ENCODE data around the gene NQO2. TPM values are rescaled to one million over a fixed set of nuclear protein-coding genes. Genes with fewer than 3 reads are reported as not detected.

Gene NQO2
- total and polyA plus RNA-seq, 2 of the 13 experiments (the other 11 are each of a cell fraction or from before 2014, with no cell fraction given): 32.2 to 56.5 TPM

DNA sequence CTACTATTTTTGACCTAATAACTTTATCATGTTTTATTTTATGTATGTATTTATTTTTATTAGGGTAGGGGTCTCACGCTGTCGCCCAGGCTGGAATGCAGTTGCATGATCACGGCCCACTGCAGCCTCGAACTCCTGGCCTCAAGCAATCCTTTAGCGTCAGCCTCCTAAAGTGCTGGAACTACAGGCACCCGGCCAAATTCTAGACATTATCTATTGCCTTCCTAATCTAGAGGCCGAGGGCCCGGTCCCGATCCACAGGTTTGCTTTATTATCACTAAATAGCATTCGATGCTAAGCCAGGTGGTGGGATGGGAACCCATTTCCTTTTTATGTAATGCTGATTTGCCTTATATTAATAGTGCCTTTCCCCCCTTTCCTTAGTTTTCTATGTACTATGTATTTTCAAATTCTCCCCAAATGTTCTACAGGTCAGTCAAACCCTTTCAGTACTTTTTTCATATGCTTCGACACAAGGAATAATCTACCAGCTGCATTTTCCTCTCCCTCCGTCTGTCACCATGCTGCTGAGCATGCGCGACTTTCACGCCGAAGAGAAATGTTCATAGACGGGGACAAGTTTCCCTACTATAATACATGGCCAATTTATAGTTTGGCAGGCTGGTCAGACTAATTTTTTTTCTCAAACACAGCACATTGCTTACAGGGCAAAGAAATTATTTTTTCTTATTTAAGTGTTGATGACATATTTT lies 34.7 kb upstream of the NQO2 start:
- ChIA-PET POLR2A (no interaction called here), CTCF (ENCODE audit: low intra/inter-chr PET ratio, low total read pairs) (no interaction called here)
- in situ Hi-C loops (cut with HindIII; ENCODE audit: extremely low pct_ligation_motif_present, low pct_unique_long_range_greater_than_20kb) (no loop called here), intact Hi-C loops (cut with micrococcal nuclease; ENCODE audit: unreplicated experiment) (no loop called here)
- no peak for DNase-seq (ENCODE audit: low spot score)
- Histone ChIP-seq H3K27me3 (ENCODE audit: control insufficient read depth in 1 of 2, insufficient read depth in 2 of 2, low read length in 2 of 2) (no peaks in the 10 kb centered on the region), H3K79me2 (ENCODE audit: insufficient read depth, low read length) (no peaks in the 10 kb centered on the region), H3K27ac (ENCODE audit: extremely low read length, insufficient read depth, low read length) (no peak overlapping the region), H2AFZ (ENCODE audit: low read length) (no peak overlapping the region), H3K9ac (ENCODE audit: insufficient read depth, low read depth, low read length) (no peak overlapping the region), H4K20me1 (ENCODE audit: insufficient read depth, low read length) (no peaks in the 10 kb centered on the region), H3K4me1 (ENCODE audit: insufficient read depth, low read length) (peaks cover 45% of the 10 kb centered on the region), H3K4me3 (replicated peaks in 1 of 3; ENCODE audit: insufficient read depth in 1 of 3, low read depth in 2 of 3, low read length in 3 of 3) (no peak overlapping the region), H3K4me2 (ENCODE audit: low read depth, low read length) (no peak overlapping the region), H3K36me3 (replicated peaks in 1 of 2; ENCODE audit: control insufficient read depth in 1 of 2, insufficient read depth in 2 of 2, low read length in 2 of 2) (no peaks in the 10 kb centered on the region), H3K9me3 (ENCODE audit: low read length) (no peaks in the 10 kb centered on the region)
- no peak for FAIRE-seq
- WGBS (ENCODE audit: low lambda C conversion rate): 97% methylated on average over 17 of the region's 17 CpGs
- ATAC-seq: no peak
- no peak for TF ChIP-seq ZNF746 (CRISPR knock-in tag; IDR thresholded peaks at IDR 0.05)
- TF ChIP-seq ZNF644 (CRISPR knock-in tag; IDR thresholded peaks at IDR 0.05; ENCODE audit: low read depth): no peak
- TF ChIP-seq ARNTL (CRISPR knock-in tag; IDR thresholded peaks at IDR 0.05): no peak
- no peak for TF ChIP-seq RBM39 (IDR thresholded peaks at IDR 0.05; ENCODE audit: low read depth, low read length, poor library complexity, severe bottlenecking)
- TF ChIP-seq, protein P1, sequence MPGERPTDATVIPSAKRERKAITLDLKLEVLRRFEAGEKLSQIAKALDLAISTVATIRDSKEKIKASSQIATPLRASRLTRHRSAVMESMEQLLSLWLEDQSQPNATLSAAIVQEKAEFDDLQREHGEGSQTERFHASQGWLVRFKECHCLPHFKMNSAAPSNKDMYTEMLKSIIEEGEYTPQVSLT (CRISPR knock-in tag; IDR thresholded peaks at IDR 0.05; ENCODE audit: borderline replicate concordance, low read depth): no peak
- TF ChIP-seq DR1 (CRISPR knock-in tag; IDR thresholded peaks at IDR 0.05): no peak
- TF ChIP-seq, protein P2, sequence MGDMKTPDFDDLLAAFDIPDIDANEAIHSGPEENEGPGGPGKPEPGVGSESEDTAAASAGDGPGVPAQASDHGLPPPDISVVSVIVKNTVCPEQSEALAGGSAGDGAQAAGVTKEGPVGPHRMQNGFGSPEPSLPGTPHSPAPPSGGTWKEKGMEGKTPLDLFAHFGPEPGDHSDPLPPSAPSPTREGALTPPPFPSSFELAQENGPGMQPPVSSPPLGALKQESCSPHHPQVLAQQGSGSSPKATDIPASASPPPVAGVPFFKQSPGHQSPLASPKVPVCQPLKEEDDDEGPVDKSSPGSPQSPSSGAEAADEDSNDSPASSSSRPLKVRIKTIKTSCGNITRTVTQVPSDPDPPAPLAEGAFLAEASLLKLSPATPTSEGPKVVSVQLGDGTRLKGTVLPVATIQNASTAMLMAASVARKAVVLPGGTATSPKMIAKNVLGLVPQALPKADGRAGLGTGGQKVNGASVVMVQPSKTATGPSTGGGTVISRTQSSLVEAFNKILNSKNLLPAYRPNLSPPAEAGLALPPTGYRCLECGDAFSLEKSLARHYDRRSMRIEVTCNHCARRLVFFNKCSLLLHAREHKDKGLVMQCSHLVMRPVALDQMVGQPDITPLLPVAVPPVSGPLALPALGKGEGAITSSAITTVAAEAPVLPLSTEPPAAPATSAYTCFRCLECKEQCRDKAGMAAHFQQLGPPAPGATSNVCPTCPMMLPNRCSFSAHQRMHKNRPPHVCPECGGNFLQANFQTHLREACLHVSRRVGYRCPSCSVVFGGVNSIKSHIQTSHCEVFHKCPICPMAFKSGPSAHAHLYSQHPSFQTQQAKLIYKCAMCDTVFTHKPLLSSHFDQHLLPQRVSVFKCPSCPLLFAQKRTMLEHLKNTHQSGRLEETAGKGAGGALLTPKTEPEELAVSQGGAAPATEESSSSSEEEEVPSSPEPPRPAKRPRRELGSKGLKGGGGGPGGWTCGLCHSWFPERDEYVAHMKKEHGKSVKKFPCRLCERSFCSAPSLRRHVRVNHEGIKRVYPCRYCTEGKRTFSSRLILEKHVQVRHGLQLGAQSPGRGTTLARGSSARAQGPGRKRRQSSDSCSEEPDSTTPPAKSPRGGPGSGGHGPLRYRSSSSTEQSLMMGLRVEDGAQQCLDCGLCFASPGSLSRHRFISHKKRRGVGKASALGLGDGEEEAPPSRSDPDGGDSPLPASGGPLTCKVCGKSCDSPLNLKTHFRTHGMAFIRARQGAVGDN (CRISPR knock-in tag; IDR thresholded peaks at IDR 0.05): no peak
- TF ChIP-seq SCMH1 (CRISPR knock-in tag; IDR thresholded peaks at IDR 0.05; ENCODE audit: borderline replicate concordance): no peak
- TF ChIP-seq ATAD3A (CRISPR knock-in tag; IDR thresholded peaks at IDR 0.05): no peak
- TF ChIP-seq ZNF629 (CRISPR knock-in tag; conservative IDR thresholded peaks at IDR 0.05): no peak
- TF ChIP-seq KLF13 (CRISPR knock-in tag; IDR thresholded peaks at IDR 0.05): no peak
- BruUV-seq (replicated peaks): no TSS peak
